GM12878 (cell line): Measurements from ENCODE around the gene ABHD18. TPM values are rescaled to one million over a fixed set of nuclear protein-coding genes. Genes with fewer than 3 reads are reported as not detected.

Experiments
- ATAC-seq: fragments of 200-7000 bp; cut with Tn5 transposase; 3 replicates; pipeline ENCODE4 v1.9.1; 2020; ENCODE audit warnings: mild to moderate bottlenecking, moderate library complexity
- BruUV-seq: library from RNA; stranded (reverse); fragments of 400-500 nt; replicated peaks from 2 replicates; lab custom pipeline; 2021; lab: Mats Ljungman, UMichigan
- CTCF ChIA-PET: fragments of 300-600 bp; sonication (Branson Sonifier 250); formaldehyde crosslinking; extraction: SDS; loops from one replicate; lab custom pipeline; 2021; ENCODE audit warnings: inconsistent platforms; lab: Yijun Ruan, JAX
- POLR2A ChIA-PET: fragments of 350-600 bp; formaldehyde crosslinking; extraction: SDS; loops from one replicate; lab custom pipeline; 2021; ENCODE audit warnings: inconsistent platforms; lab: Charles Lee
- RAD21 ChIA-PET: fragments of 300-600 bp; sonication (Branson Sonifier 250); formaldehyde crosslinking; loops from one replicate; lab custom pipeline; 2023; ENCODE audit warnings: antibody characterized with exemption; ENCODE audit not compliant: unreplicated experiment; lab: Charles Lee
- SMC1A ChIA-PET: fragments of 300-600 bp; sonication (Branson Sonifier 250); formaldehyde crosslinking; loops from one replicate; lab custom pipeline; 2023; ENCODE audit not compliant: unreplicated experiment, uncharacterized antibody; lab: Charles Lee
- DNase-seq: peaks from one replicate; pipeline ENCODE4 v3.0.0-alpha.2; 2011; ENCODE audit warnings: low read depth, low spot score
- FAIRE-seq: peaks from 3 replicates; lab custom pipeline; 2011; peaks lifted over from hg19 to GRCh38; lab: Jason Lieb, UNC
- H2AFZ ChIP-seq: 2 replicates; pipeline ENCODE4 v1.6.0; 2011; ENCODE audit warnings: low read depth, low read length, control low read depth; ENCODE audit not compliant: control insufficient read depth
- H3K27ac ChIP-seq: 2 replicates; pipeline ENCODE4 v1.5.1; 2011; ENCODE audit warnings: control low read depth; ENCODE audit not compliant: control insufficient read depth, insufficient read depth
- H3K27me3 ChIP-seq, 2 experiments: replicated peaks in 1 of 2; 2 replicates each; pipeline versions ENCODE4 v1.6.0 to v1.6.1; 2011; ENCODE audit warnings: low read length in 1 of 2; ENCODE audit not compliant: control insufficient read depth in 2 of 2, insufficient read depth in 2 of 2
- H3K36me3 ChIP-seq, 2 experiments: 2 replicates each; pipeline ENCODE4 v1.5.1; 2011; ENCODE audit warnings: low read length in 1 of 2; ENCODE audit not compliant: control insufficient read depth in 2 of 2, insufficient read depth in 2 of 2
- H3K4me1 ChIP-seq: 2 replicates; pipeline ENCODE4 v1.6.1; 2011; ENCODE audit warnings: mild to moderate bottlenecking, low read length, moderate library complexity, mixed read lengths; ENCODE audit not compliant: control insufficient read depth, insufficient read depth
- H3K4me2 ChIP-seq: 2 replicates; pipeline ENCODE4 v1.6.0; 2011; ENCODE audit warnings: control low read depth; ENCODE audit not compliant: control insufficient read depth, insufficient read depth
- H3K4me3 ChIP-seq: fragments of 200-600 bp; sonication (generic); 2 replicates; pipeline ENCODE4 v1.5.1; 2016
- H3K79me2 ChIP-seq: 2 replicates; pipeline ENCODE4 v1.6.0; 2011; ENCODE audit warnings: low read length; ENCODE audit not compliant: control insufficient read depth, insufficient read depth
- H3K9ac ChIP-seq: 2 replicates; pipeline ENCODE4 v1.8.0; 2011; ENCODE audit warnings: low read length, control low read depth, mixed read lengths; ENCODE audit not compliant: control insufficient read depth, insufficient read depth
- H3K9me3 ChIP-seq: replicated peaks from 3 replicates; pipeline ENCODE4 v1.5.1; 2011; ENCODE audit warnings: mild to moderate bottlenecking, low read length; ENCODE audit not compliant: control insufficient read depth, insufficient read depth
- H4K20me1 ChIP-seq: 2 replicates; pipeline ENCODE4 v1.6.0; 2011; ENCODE audit not compliant: control insufficient read depth, insufficient read depth
- DPF2 ChIP-seq: fragments of 450-650 bp; IDR thresholded peaks from 2 replicates; pipeline ENCODE4 v1.6.1; 2017; ENCODE audit warnings: mild to moderate bottlenecking
- NFIC ChIP-seq: IDR thresholded peaks from 2 replicates; pipeline ENCODE4 v1.6.1; 2012; ENCODE audit warnings: low read depth, mild to moderate bottlenecking, inconsistent platforms, low read length, moderate library complexity
- ZBTB40 ChIP-seq: fragments of 450-650 bp; IDR thresholded peaks from 2 replicates; pipeline ENCODE4 v1.6.1; 2016; ENCODE audit warnings: mild to moderate bottlenecking, moderate library complexity, borderline replicate concordance
- WGBS: methylation state at CpG from one replicate; pipeline ENCODE4 v1.1.6; 2016; ENCODE audit warnings: low lambda C conversion rate; ENCODE audit not compliant: insufficient replicate concordance, insufficient coverage; ENCODE audit errors: missing lambda C conversion rate; 5-methylcytosine and 5-hydroxymethylcytosine counted together
- in situ Hi-C: fragments of 300-500 bp; cut with MboI; formaldehyde crosslinking; loops from 9 replicates; pipeline ENCODE4 v1.14.3; 2018; ENCODE audit warnings: mixed read lengths
- intact Hi-C: fragments of 100-400 bp; cut with micrococcal nuclease; formaldehyde crosslinking; loops from one replicate; pipeline ENCODE4 v1.14.2; 2022; ENCODE audit not compliant: unreplicated experiment
- polyA plus RNA-seq, 11 experiments: library from polyadenylated mRNA; depleted of rRNA in 4 of 11; unstranded in 6 of 11; stranded (reverse) in 5 of 11; fragments of >200 nt; fragmentation: Nextera tagmentation in 4 of 11; fragmentation: Illumina TruSeq in 1 of 11; extraction: Ambion mirVana in 4 of 11; extraction: Trizol in 1 of 11; gene quantifications; 1 replicate in 1 of 11; 2 replicates in 10 of 11; pipeline versions ENCODE4 v1.2.1 to v1.2.3, GENCODE V29; 2011 to 2016; ENCODE audit warnings: inconsistent platforms in 2 of 11, missing spikeins in 2 of 11, low read depth in 1 of 11
- total RNA-seq, 4 experiments: library from RNA; depleted of rRNA in 3 of 4; stranded (reverse); fragments of >200 nt in 3 of 4; fragmentation: Illumina TruSeq in 1 of 4; extraction: Trizol in 1 of 4; gene quantifications; 2 replicates each; pipeline versions ENCODE4 v1.2.1 to v1.2.3, GENCODE V29; 2013 to 2021

The ABHD18 gene
- total and polyA plus RNA-seq, 10 of the 15 experiments (the other 5 are each of a cell fraction or from before 2014, with no cell fraction given), result 3.4 to 13.5 (median 9.6) TPM

- ChIA-PET RAD21 (interaction anchor here (0.6 to 1.1 kb wide), 6 partner anchors 60 to 112 kb away, joined by 3 to 4 read pairs (median 3); partner anchors contain the start of genes ABHD18 and MFSD8), CTCF (interaction anchor here (0.6 to 1.6 kb wide), 5 partner anchors 62 to 1302 kb away, joined by 3 to 6 read pairs (median 3); no protein-coding TSS in a partner anchor), SMC1A (interaction anchor here (0.7 to 1.8 kb wide), 6 partner anchors 11 to 95 kb away, joined by 3 to 4 read pairs (median 3); partner anchors contain the start of genes ABHD18 and MFSD8), POLR2A (interaction anchor here (0.6 to 2.0 kb wide), 10 partner anchors 9 to 794 kb away, joined by 3 to 25 read pairs (median 3); partner anchors contain the start of genes ABHD18, HSPA4L and MFSD8)
- no peaks in the 10 kb centered on the region for H3K4me1 ChIP-seq
- no peaks in the 10 kb centered on the region for H3K36me3 ChIP-seq
- peaks cover 25% of the 10 kb centered on the region for H3K79me2 ChIP-seq
- no peak for ATAC-seq
- DNase-seq, result no peak
- intact Hi-C loops, result loop anchor here (2.0 to 5.0 kb wide), 4 partner anchors 95 to 278 kb away; partner anchors contain the start of genes ABHD18, HSPA4L, MFSD8 and PGRMC2
- H3K9me3 ChIP-seq, result no peaks in the 10 kb centered on the region
- peak overlapping the region; percentile 92 for H3K9ac ChIP-seq
- in situ Hi-C loops, result no loop called here
- H3K27me3 ChIP-seq, result no peaks in the 10 kb centered on the region
- FAIRE-seq, result peak; percentile 52
- H3K4me3 ChIP-seq, result peak overlapping the region; percentile 92
- BruUV-seq, result TSS peak; percentile 95
- H2AFZ ChIP-seq, result peak overlapping the region; percentile 94
- peak overlapping the region; percentile 88 for H3K27ac ChIP-seq
- peak overlapping the region; percentile 83 for H3K4me2 ChIP-seq
- no peaks in the 10 kb centered on the region for H4K20me1 ChIP-seq
- WGBS, result 14% methylated on average over 21 of the region's 21 CpGs
- TF ChIP-seq NFIC, result no peak
- TF ChIP-seq DPF2, result no peak
- TF ChIP-seq ZBTB40, result peak; percentile 22; the same call in 1 of the 2 replicates
Observed at GRCh38 chr4:128060121-128060698, 95.0 kb downstream of the ABHD18 start.
